ENCODE results near the gene MXRA8.

The MXRA8 gene

DNA sequence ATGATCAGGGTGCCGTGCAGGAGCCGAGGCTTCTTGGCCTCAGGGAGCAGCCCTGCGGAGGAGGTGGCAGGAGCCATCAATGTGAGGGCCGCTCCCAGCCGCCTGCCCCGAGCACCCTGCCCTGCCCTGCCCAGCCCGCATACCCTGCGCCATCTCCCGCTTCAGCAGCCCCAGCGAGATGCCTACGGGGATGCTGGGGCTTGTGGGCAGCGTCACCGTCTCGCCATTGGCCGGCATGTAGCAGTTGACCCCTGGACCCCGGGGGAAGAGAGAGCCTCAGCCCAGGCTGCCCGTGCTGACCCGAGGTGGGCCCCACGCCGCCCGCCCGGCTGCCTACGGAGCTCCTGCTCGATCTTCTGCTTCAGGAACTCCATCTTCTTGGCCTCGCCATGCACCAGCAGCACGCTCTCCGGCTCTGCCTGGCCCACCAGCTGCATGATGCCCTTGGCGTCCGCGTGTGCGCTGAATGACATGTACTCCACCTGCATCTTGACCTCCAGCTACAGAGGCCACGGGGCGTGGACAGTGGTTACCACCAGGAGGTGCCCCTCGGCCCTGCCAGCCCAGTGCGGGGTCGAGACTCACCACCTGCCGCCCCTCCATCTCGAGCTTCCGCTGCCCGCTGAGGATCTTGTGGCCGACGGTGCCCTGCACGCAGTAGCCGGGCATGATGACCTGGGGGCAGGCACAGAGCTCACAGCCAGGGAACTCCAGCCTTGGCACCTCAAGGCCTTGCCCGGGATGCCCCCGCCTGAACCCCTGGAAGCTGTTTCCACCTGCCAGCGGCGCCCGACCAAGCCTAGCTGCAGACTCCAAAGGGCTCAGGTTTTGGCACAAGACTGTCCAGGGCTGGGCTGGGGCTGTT, 45.7 kb downstream of the MXRA8 start:
- TF ChIP-seq, protein P1, sequence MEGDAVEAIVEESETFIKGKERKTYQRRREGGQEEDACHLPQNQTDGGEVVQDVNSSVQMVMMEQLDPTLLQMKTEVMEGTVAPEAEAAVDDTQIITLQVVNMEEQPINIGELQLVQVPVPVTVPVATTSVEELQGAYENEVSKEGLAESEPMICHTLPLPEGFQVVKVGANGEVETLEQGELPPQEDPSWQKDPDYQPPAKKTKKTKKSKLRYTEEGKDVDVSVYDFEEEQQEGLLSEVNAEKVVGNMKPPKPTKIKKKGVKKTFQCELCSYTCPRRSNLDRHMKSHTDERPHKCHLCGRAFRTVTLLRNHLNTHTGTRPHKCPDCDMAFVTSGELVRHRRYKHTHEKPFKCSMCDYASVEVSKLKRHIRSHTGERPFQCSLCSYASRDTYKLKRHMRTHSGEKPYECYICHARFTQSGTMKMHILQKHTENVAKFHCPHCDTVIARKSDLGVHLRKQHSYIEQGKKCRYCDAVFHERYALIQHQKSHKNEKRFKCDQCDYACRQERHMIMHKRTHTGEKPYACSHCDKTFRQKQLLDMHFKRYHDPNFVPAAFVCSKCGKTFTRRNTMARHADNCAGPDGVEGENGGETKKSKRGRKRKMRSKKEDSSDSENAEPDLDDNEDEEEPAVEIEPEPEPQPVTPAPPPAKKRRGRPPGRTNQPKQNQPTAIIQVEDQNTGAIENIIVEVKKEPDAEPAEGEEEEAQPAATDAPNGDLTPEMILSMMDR (IDR thresholded peaks at IDR 0.05; ENCODE audit: borderline replicate concordance, control extremely low read depth, extremely low read depth, insufficient read depth, missing control alignments), result no peak
- in situ Hi-C loops (cut with MboI; ENCODE audit: low sequenced_read_pairs, unreplicated experiment), result no loop called here
- no peak for DNase-seq (ENCODE audit: low spot score)

DNA sequence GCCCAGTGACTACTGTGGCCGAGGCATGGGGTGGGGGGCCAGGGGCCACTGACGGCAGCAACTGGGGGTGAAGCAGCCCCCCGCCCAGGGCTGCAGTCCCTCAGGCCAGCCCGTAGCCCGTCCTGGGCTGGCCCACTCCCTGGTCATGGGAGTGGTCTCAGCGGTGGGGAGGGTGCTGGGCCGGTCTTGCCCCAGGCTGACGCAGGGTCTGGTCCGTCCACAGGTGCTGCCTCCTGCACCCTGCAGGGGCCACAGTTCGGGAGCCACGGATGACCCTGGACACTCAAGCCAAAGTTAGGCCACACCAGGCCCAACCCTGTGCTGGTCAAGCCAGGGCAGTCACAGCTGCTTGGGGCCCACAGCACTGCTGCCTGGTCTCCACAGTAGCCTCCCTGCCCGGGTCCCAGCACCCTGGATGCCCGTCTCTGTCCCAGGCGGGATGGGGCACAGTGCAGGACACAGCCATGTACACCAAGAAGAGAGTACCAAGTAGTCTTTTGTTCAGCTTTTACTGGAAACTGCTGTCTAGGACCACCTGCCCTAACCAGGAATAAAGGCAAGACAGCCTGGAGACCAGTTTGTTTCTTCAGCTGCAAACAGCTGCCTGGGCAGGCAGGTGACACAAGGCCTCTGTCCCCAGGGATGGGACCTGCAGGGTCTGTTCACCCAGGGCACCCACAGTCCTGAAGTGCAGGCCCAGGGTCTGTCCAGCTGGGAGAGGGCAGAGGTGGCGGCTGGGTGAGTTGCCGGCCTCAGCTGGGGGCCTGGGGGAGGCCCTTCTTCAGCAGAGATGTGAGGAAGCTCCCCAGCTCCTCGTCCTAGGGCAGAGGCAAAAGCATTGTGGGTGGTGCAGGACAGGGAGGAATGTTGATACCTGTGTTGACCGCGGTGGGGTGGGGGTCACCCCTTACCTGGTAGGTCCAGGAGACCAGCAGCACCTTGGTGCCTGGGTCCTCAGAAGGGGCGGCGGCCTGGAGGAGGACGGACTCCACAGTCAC, 46.9 kb downstream of the MXRA8 start:
- no peak for DNase-seq (ENCODE audit: low spot score)
- in situ Hi-C loops (cut with MboI; ENCODE audit: low sequenced_read_pairs, unreplicated experiment), result no loop called here
- TF ChIP-seq, protein P1 (IDR thresholded peaks at IDR 0.05; ENCODE audit: borderline replicate concordance, control extremely low read depth, extremely low read depth, insufficient read depth, missing control alignments), result no peak

DNA sequence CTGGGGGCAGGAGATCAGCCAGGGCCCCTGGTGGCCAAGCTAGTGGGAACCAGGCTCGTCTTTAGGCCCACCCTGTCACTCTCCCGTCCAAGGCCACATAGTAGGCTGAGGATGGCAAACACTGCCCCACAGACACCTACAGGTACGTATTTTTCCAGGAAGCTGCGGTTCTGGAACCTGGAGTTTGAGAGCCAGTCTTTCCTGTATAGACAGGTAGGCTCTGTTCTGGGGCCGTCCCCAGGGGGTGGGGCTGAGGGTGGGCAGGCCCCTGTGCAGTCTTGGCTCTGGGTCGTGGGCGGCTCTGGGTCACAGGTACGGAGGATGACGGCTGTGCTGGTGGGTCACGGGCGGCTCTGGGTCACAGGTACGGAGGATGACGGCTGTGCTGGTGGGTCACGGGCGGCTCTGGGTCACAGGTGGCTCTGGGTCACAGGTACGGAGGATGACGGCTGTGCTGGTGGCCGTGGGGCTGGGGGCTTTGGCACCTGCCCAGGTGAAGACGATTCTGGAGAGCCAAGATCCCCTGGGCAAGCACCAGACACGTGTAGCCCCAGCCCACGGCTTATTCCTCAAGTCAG, 47.8 kb downstream of the MXRA8 start:
- TF ChIP-seq, protein P1 (IDR thresholded peaks at IDR 0.05; ENCODE audit: borderline replicate concordance, control extremely low read depth, extremely low read depth, insufficient read depth, missing control alignments), result no peak
- in situ Hi-C loops (cut with MboI; ENCODE audit: low sequenced_read_pairs, unreplicated experiment), result no loop called here
- no peak for DNase-seq (ENCODE audit: low spot score)

DNA sequence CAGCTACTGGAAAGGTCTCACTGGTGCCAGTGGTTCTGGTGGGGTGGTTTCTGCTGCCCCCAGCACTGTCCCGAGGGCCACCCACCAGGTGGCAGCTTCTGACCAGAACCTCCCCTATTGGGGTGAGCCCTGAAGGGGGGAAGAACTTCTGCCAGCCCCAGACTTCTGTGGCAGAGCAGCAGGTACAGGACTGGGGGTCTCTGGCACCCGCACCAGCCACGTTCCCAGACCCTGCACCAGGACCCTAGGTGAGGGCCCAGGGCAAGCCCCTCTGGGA, 48.3 kb downstream of the MXRA8 start:
- DNase-seq (ENCODE audit: low spot score), result no peak
- in situ Hi-C loops (cut with MboI; ENCODE audit: low sequenced_read_pairs, unreplicated experiment), result no loop called here
- TF ChIP-seq, protein P1 (IDR thresholded peaks at IDR 0.05; ENCODE audit: borderline replicate concordance, control extremely low read depth, extremely low read depth, insufficient read depth, missing control alignments), result no peak

DNA sequence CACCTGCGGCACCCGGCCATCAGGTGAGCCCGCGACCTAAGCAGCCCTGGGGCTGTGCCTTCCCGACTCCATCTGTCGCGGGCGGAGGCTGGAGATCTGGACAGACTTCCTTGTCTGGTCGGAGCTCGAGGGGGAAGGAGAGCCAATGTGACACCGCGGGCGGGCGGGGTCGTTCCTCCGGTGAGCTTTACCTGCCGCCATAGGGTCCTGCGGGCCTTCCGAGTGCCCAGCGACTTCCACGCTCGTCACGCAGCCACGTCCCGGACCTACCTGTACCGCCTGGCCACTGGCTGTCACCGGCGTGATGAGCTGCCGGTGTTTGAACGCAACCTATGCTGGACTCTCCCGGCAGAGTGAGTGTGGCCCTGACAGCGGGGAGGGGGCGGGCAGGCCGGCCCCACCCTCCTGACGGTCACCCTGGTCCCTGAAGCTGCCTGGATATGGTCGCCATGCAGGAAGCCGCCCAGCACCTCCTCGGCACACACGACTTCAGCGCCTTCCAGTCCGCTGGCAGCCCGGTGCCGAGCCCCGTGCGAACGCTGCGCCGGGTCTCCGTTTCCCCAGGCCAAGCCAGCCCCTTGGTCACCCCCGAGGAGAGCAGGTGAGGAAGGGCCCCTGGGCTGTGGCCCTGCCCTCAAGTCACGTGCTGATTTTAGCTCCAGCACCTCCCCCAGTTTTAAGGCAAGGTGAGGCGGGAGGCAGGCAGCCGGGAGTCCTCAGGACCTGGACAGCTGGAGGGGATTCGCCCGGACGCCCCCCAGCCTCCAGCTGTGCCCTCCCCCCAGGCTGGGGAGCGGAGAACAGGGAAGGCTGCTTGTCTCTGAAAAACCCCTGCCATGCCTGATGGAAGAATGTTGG, 48.9 kb downstream of the MXRA8 start:
- TF ChIP-seq, protein P1 (IDR thresholded peaks at IDR 0.05; ENCODE audit: borderline replicate concordance, control extremely low read depth, extremely low read depth, insufficient read depth, missing control alignments), result no peak
- in situ Hi-C loops (cut with MboI; ENCODE audit: low sequenced_read_pairs, unreplicated experiment), result no loop called here
- DNase-seq (ENCODE audit: low spot score), result no peak
